ENCODE data around the gene ZFR2.

ZFR2 gene

GRCh38 chr19:3849787-3850186, 19.1 kb downstream of the ZFR2 start:
- H3K4me3 ChIP-seq (ENCODE audit: low read depth, low read length) = no peak overlapping the region
- no peak for DNase-seq (ENCODE audit: low read depth)
- TF ChIP-seq, protein P1, sequence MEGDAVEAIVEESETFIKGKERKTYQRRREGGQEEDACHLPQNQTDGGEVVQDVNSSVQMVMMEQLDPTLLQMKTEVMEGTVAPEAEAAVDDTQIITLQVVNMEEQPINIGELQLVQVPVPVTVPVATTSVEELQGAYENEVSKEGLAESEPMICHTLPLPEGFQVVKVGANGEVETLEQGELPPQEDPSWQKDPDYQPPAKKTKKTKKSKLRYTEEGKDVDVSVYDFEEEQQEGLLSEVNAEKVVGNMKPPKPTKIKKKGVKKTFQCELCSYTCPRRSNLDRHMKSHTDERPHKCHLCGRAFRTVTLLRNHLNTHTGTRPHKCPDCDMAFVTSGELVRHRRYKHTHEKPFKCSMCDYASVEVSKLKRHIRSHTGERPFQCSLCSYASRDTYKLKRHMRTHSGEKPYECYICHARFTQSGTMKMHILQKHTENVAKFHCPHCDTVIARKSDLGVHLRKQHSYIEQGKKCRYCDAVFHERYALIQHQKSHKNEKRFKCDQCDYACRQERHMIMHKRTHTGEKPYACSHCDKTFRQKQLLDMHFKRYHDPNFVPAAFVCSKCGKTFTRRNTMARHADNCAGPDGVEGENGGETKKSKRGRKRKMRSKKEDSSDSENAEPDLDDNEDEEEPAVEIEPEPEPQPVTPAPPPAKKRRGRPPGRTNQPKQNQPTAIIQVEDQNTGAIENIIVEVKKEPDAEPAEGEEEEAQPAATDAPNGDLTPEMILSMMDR (IDR thresholded peaks at IDR 0.05; ENCODE audit: insufficient read depth, low read depth, low read length, missing control alignments) = no peak

- TF ChIP-seq, protein P1 (IDR thresholded peaks at IDR 0.05; ENCODE audit: insufficient read depth, low read depth, low read length, missing control alignments) = peak; percentile 69
- peak; percentile 64 for DNase-seq (ENCODE audit: low read depth)
- no peak overlapping the region for H3K4me3 ChIP-seq (ENCODE audit: low read depth, low read length)
These were observed 19.7 kb downstream of the ZFR2 start for GRCh38 chr19:3849092-3849491.

GRCh38 chr19:3844596-3844995, 24.2 kb downstream of the ZFR2 start:
- TF ChIP-seq, protein P1 (IDR thresholded peaks at IDR 0.05; ENCODE audit: insufficient read depth, low read depth, low read length, missing control alignments) = no peak
- H3K4me3 ChIP-seq (ENCODE audit: low read depth, low read length) = no peak overlapping the region
- DNase-seq (ENCODE audit: low read depth) = no peak

GRCh38 chr19:3842948-3843347, 25.9 kb downstream of the ZFR2 start:
- TF ChIP-seq, protein P1 (IDR thresholded peaks at IDR 0.05; ENCODE audit: insufficient read depth, low read depth, low read length, missing control alignments) = no peak
- no peak for DNase-seq (ENCODE audit: low read depth)
- no peak overlapping the region for H3K4me3 ChIP-seq (ENCODE audit: low read depth, low read length)

DNA sequence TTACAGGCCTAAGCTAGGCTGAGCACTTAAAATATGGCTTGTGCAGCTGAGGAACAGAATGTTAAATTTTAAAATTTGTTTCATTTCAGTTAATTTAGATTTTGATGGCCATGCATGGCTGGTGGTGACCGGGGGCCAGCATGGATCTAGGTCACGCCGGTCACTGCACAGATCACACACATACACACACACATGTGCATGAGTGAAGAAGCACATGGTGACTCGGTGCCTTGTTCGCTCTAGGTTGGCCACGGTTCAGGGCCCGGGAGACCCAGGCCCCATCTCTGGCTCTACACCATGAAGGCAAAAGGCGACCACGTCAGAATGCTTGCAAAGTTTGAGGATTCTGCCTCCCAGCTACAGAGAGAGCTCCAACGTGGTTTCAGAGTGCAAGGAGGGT, 28.0 kb downstream of the ZFR2 start:
- no peak for DNase-seq (ENCODE audit: low read depth)

GRCh38 chr19:3839941-3840340, 28.9 kb downstream of the ZFR2 start:
- TF ChIP-seq, protein P1 (IDR thresholded peaks at IDR 0.05; ENCODE audit: insufficient read depth, low read depth, low read length, missing control alignments) = no peak
- H3K4me3 ChIP-seq (ENCODE audit: low read depth, low read length) = no peak overlapping the region
- no peak for DNase-seq (ENCODE audit: low read depth)

More for the DNA sequence above, 28.0 kb downstream of the ZFR2 start:
- TF ChIP-seq, protein P1 (IDR thresholded peaks at IDR 0.05; ENCODE audit: insufficient read depth, low read depth, low read length, missing control alignments) = no peak
- no peak overlapping the region for H3K4me3 ChIP-seq (ENCODE audit: low read depth, low read length)

- TF ChIP-seq, protein P1 (IDR thresholded peaks at IDR 0.05; ENCODE audit: insufficient read depth, low read depth, low read length, missing control alignments) = no peak
- H3K4me3 ChIP-seq (ENCODE audit: low read depth, low read length) = no peak overlapping the region
- DNase-seq (ENCODE audit: low read depth) = no peak
These were observed 30.2 kb downstream of the ZFR2 start for GRCh38 chr19:3838661-3839060.

Data from GM12865 (cell line).